SU-DHL-6 (cell line): ENCODE results near the gene NOTCH3.

ENCODE experiments used
- H2AFZ ChIP-seq: fragments of 200-600 bp; sonication (generic); 2 replicates; pipeline ENCODE4 v1.6.1; 2014; ENCODE audit warnings: low read depth, mild to moderate bottlenecking, moderate library complexity, mixed read lengths, antibody characterized with exemption, low read length; ENCODE audit not compliant: severe bottlenecking
- H3F3A ChIP-seq: fragments of 200-600 bp; shearing (Covaris generic); 2 replicates; pipeline ENCODE4 v1.6.0; 2016; ENCODE audit warnings: antibody characterized with exemption, mild to moderate bottlenecking; ENCODE audit not compliant: insufficient read depth
- H3K27ac ChIP-seq: fragments of 200-600 bp; sonication (generic); 2 replicates; pipeline ENCODE4 v1.5.1; 2016; ENCODE audit warnings: low read depth, mild to moderate bottlenecking, low read length, moderate library complexity, mixed read lengths
- H3K27me3 ChIP-seq: fragments of 200-600 bp; sonication (generic), shearing (Covaris generic); 2 replicates; pipeline ENCODE4 v1.6.0; 2014; ENCODE audit warnings: mild to moderate bottlenecking, low read length
- H3K36me3 ChIP-seq: fragments of 200-600 bp; sonication (generic); 2 replicates; pipeline ENCODE4 v1.6.1; 2014; ENCODE audit warnings: mild to moderate bottlenecking, low read length, mixed read lengths
- H3K4me2 ChIP-seq: fragments of 300-600, 200-600 bp; shearing (Covaris generic), sonication (generic); 2 replicates; pipeline ENCODE4 v1.6.0; 2014; ENCODE audit warnings: low read length, low read depth, mild to moderate bottlenecking; ENCODE audit not compliant: poor library complexity, severe bottlenecking
- H3K4me3 ChIP-seq: fragments of 200-600 bp; sonication (generic); 2 replicates; pipeline ENCODE4 v1.5.1; 2014; ENCODE audit warnings: antibody characterized with exemption, low read length, mild to moderate bottlenecking, mixed read lengths; ENCODE audit not compliant: insufficient read depth, poor library complexity, severe bottlenecking
- H3K79me2 ChIP-seq: fragments of 200-600 bp; sonication (generic); 2 replicates; pipeline ENCODE4 v1.6.1; 2014; ENCODE audit warnings: mild to moderate bottlenecking, low read length, moderate library complexity; ENCODE audit not compliant: insufficient read depth
- H3K9ac ChIP-seq: fragments of 200-600 bp; sonication (generic); 2 replicates; pipeline ENCODE4 v1.7.0; 2014; ENCODE audit warnings: mild to moderate bottlenecking, low read length
- H3K9me2 ChIP-seq: fragments of 200-600 bp; sonication (generic); replicated peaks from 2 replicates; pipeline ENCODE4 v1.6.1; 2014; ENCODE audit warnings: low read length; ENCODE audit not compliant: insufficient read depth
- H3K9me3 ChIP-seq: fragments of 200-600 bp; sonication (generic); 2 replicates; pipeline ENCODE4 v1.6.1; 2014; ENCODE audit warnings: low read length, mixed read lengths; ENCODE audit not compliant: insufficient read depth
- H4K20me1 ChIP-seq: fragments of 200-600 bp; sonication (generic); 2 replicates; pipeline ENCODE4 v1.6.1; 2014; ENCODE audit warnings: low read depth, mild to moderate bottlenecking, antibody characterized with exemption, low read length, moderate library complexity, mixed read lengths
- CTCF ChIP-seq: fragments of 200-600 bp; sonication (generic); IDR thresholded peaks from one replicate; pipeline ENCODE4 v1.5.1; 2017; ENCODE audit warnings: antibody characterized with exemption, mild to moderate bottlenecking, low read length, moderate library complexity; ENCODE audit not compliant: insufficient read depth, poor library complexity, severe bottlenecking
- EZH2phosphoT487 ChIP-seq: fragments of 200-600 bp; sonication (generic), shearing (Covaris generic); conservative IDR thresholded peaks from 2 replicates; pipeline ENCODE4 v1.6.1; 2018; ENCODE audit warnings: mild to moderate bottlenecking, antibody characterized with exemption, low read length, moderate library complexity, mixed read lengths

Gene NOTCH3

DNA sequence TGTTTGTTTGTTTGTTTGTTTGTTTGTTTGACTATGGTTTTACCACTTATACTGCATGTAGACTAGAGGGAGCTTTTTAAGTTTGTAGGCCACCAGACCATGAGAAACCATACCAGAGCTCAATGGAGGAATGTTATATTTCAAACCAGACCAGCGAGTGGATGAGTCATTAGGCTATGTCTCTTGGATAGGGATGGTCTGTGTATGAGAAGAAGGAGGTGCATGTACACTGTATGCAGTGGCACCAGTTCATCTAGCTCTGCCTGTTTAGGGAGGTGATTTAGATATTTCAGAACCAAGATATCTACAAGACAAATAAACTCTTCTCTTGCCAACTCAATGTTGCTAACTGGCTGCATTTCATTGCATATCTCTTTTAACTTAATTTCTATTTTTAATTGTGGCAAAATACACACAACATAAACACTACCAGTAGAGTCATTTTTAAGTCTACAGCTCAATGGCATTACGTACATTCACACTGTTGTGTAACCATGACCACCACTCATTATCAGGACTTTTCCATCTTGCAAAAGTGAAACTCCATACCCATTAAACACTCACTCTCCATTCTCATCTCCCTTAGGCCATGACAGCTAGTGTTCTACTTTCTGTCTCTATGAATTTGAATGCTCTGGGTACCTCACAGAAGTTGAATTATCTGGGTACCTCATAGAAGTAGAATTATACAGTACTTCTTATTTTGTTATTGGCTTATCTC, 64.4 kb downstream of the NOTCH3 start:
- H3K4me2 ChIP-seq: no peak overlapping the region
- no peaks in the 10 kb centered on the region for H3K9me3 ChIP-seq
- no peak overlapping the region for H3K27ac ChIP-seq

DNA sequence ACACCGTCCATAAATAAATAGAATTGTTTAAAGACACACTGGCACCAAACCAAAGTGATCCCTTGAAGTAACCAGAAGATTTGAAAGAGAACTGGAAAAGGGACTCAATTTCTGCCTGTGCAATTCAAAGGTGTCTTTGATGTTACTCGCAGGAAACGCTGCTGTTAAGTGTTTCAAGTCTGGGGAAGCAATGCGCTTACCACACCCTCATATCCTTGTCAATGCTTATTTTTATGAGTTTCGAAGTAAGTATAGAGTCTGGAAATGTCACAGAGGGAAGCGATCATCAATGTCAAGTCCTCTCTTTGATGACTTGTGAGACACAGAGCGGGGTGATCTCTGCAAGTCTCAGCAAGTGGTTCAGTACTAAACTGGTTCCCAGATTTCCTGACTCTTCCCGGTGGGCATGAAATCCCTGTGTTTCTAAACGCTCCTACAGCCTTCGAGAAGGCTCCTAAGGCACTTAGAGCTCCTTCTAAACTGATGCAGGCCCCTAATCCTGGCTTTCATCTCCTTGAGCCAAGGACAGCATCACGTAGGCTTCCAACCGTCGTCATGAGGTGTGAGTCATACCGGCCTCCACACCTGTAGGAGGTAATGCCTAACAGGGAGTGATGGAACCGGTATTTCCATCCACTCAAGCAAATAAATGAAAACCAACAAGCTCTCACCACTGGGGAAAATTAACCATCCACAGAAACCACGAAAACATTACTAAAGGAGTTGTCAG, 70.8 kb downstream of the NOTCH3 start:
- Histone ChIP-seq H4K20me1 (no peaks in the 10 kb centered on the region), H3K4me3 (no peak overlapping the region), H3F3A (no peaks in the 10 kb centered on the region), H3K79me2 (no peaks in the 10 kb centered on the region), H3K36me3 (no peaks in the 10 kb centered on the region), H3K27me3 (no peaks in the 10 kb centered on the region), H3K27ac (no peak overlapping the region), H3K9ac (no peak overlapping the region), H3K9me2 (no peaks in the 10 kb centered on the region), H2AFZ (no peak overlapping the region), H3K4me2 (no peak overlapping the region), H3K9me3 (no peaks in the 10 kb centered on the region)
- TF ChIP-seq CTCF: no peak
- no peak for TF ChIP-seq EZH2phosphoT487

More for the DNA sequence above, 64.4 kb downstream of the NOTCH3 start:
- Histone ChIP-seq H2AFZ (no peak overlapping the region), H3K4me3 (no peak overlapping the region), H3F3A (no peaks in the 10 kb centered on the region), H4K20me1 (no peaks in the 10 kb centered on the region), H3K79me2 (no peaks in the 10 kb centered on the region), H3K9ac (no peak overlapping the region), H3K27me3 (no peaks in the 10 kb centered on the region), H3K36me3 (no peaks in the 10 kb centered on the region), H3K9me2 (no peaks in the 10 kb centered on the region)
- TF ChIP-seq CTCF (no peak), EZH2phosphoT487 (no peak)

GRCh38 chr19:15128162-15128770, 72.5 kb downstream of the NOTCH3 start:
- no peaks in the 10 kb centered on the region for H3K9me3 ChIP-seq
- peaks cover 11% of the 10 kb centered on the region for H3K79me2 ChIP-seq
- H3F3A ChIP-seq: no peaks in the 10 kb centered on the region
- no peak overlapping the region for H2AFZ ChIP-seq
- no peaks in the 10 kb centered on the region for H3K36me3 ChIP-seq
- no peak overlapping the region for H3K27ac ChIP-seq
- no peak for TF ChIP-seq EZH2phosphoT487
- TF ChIP-seq CTCF: no peak
- H3K9me2 ChIP-seq: no peaks in the 10 kb centered on the region
- H3K27me3 ChIP-seq: no peaks in the 10 kb centered on the region
- no peak overlapping the region for H3K4me3 ChIP-seq
- H3K9ac ChIP-seq: no peak overlapping the region
- no peak overlapping the region for H3K4me2 ChIP-seq
- no peaks in the 10 kb centered on the region for H4K20me1 ChIP-seq
